CD14-positive monocyte (primary cell): ENCODE measurements around the gene CPOX. TPM values are rescaled to one million over a fixed set of nuclear protein-coding genes. Genes with fewer than 3 reads are reported as not detected.
"Not testable (repeated sequence)": the region's sequence is repeated elsewhere in the genome, so short reads cannot be mapped to it uniquely, and the experiment has no call there.

Experiments
- DNase-seq, 3 donors: peaks; one replicate each; pipeline ENCODE4 v3.0.0-alpha.2; 2011 to 2022
- H2AFZ ChIP-seq: 2 replicates; pipeline ENCODE4 v1.6.0; 2012; ENCODE audit warnings: mild to moderate bottlenecking, low read depth, low read length, inconsistent platforms; ENCODE audit not compliant: insufficient read depth, poor library complexity, severe bottlenecking
- H3K27ac ChIP-seq, 2 donors: 1 replicate in 1 of 2; 2 replicates in 1 of 2; pipeline ENCODE4 v1.5.1; 2012 to 2013; ENCODE audit warnings: low read length in 2 of 2, control low read depth in 1 of 2, inconsistent platforms in 1 of 2, low read depth in 1 of 2, mild to moderate bottlenecking in 1 of 2
- H3K27me3 ChIP-seq, 2 donors: one replicate each; pipeline versions ENCODE4 v1.6.0 to v1.6.1; 2011 to 2013; ENCODE audit warnings: low read length in 2 of 2; ENCODE audit not compliant: control insufficient read depth in 2 of 2, insufficient read depth in 2 of 2
- H3K36me3 ChIP-seq, 2 donors: replicated peaks in 1 of 2; 1 replicate in 1 of 2; 2 replicates in 1 of 2; pipeline versions ENCODE4 v1.5.1 to v1.6.1; 2012 to 2013; ENCODE audit warnings: low read length in 2 of 2, control low read depth in 1 of 2, inconsistent platforms in 1 of 2, mild to moderate bottlenecking in 1 of 2; ENCODE audit not compliant: insufficient read depth in 2 of 2, control insufficient read depth in 1 of 2
- H3K4me1 ChIP-seq, 2 donors: 1 replicate in 1 of 2; 2 replicates in 1 of 2; pipeline versions ENCODE4 v1.5.1 to v1.6.1; 2012 to 2013; ENCODE audit warnings: low read length in 2 of 2, control low read depth in 1 of 2, inconsistent platforms in 1 of 2, mild to moderate bottlenecking in 1 of 2, moderate library complexity in 1 of 2; ENCODE audit not compliant: insufficient read depth in 2 of 2, control insufficient read depth in 1 of 2
- H3K4me2 ChIP-seq: replicated peaks from 2 replicates; pipeline ENCODE3; 2012; ENCODE audit warnings: low read length, moderate library complexity, mild to moderate bottlenecking; ENCODE audit not compliant: poor library complexity, severe bottlenecking; ENCODE audit errors: extremely low read depth
- H3K4me3 ChIP-seq, 3 experiments: fragments of 200-600 bp in 1 of 3; sonication (generic) in 1 of 3; replicated peaks in 1 of 3; 1 replicate in 2 of 3; 2 replicates in 1 of 3; pipeline ENCODE4 v1.5.1; 2011 to 2013; ENCODE audit warnings: low read length in 3 of 3, mild to moderate bottlenecking in 3 of 3, control low read depth in 2 of 3, low read depth in 2 of 3, inconsistent platforms in 1 of 3, moderate library complexity in 1 of 3
- H3K79me2 ChIP-seq: 2 replicates; pipeline ENCODE4 v1.6.0; 2012; ENCODE audit warnings: mild to moderate bottlenecking, control low read depth, inconsistent platforms, low read length, moderate library complexity; ENCODE audit not compliant: insufficient read depth
- H3K9ac ChIP-seq: 2 replicates; pipeline ENCODE4 v1.6.0; 2017; ENCODE audit warnings: low read length, mild to moderate bottlenecking; ENCODE audit not compliant: insufficient read depth, poor library complexity, severe bottlenecking
- H3K9me3 ChIP-seq, 2 donors: replicated peaks in 1 of 2; 1 replicate in 1 of 2; 2 replicates in 1 of 2; pipeline versions ENCODE4 v1.5.1 to v1.6.1; 2012 to 2013; ENCODE audit warnings: low read length in 2 of 2, control low read depth in 1 of 2; ENCODE audit not compliant: control insufficient read depth in 1 of 2, insufficient read depth in 1 of 2
- H4K20me1 ChIP-seq: 2 replicates; pipeline ENCODE4 v1.6.0; 2012; ENCODE audit warnings: mild to moderate bottlenecking, low read length, control low read depth, moderate library complexity; ENCODE audit not compliant: insufficient read depth
- H3K27ac Mint-ChIP-seq, 7 donors: one replicate each; pipeline ENCODE4 v1.8.0; 2020; ENCODE audit warnings: mild to moderate bottlenecking in 7 of 7, mixed read lengths in 7 of 7, moderate library complexity in 6 of 7, inconsistent platforms in 2 of 7
- H3K27me3 Mint-ChIP-seq, 3 donors: one replicate each; pipeline ENCODE4 v1.8.0; 2021 to 2022; ENCODE audit warnings: low read depth in 3 of 3, mild to moderate bottlenecking in 3 of 3, mixed read lengths in 3 of 3, moderate library complexity in 3 of 3, inconsistent platforms in 1 of 3
- H3K36me3 Mint-ChIP-seq, 2 donors: one replicate each; pipeline ENCODE4 v1.8.0; 2020; ENCODE audit warnings: mixed read lengths in 2 of 2, inconsistent platforms in 1 of 2, mild to moderate bottlenecking in 1 of 2
- H3K4me1 Mint-ChIP-seq: one replicate; pipeline ENCODE4 v1.8.0; 2020; ENCODE audit warnings: mild to moderate bottlenecking, mixed read lengths
- H3K4me3 Mint-ChIP-seq, 2 donors: one replicate each; pipeline ENCODE4 v1.8.0; 2020; ENCODE audit warnings: mild to moderate bottlenecking in 2 of 2, mixed read lengths in 2 of 2, moderate library complexity in 1 of 2
- H3K9me3 Mint-ChIP-seq, 7 donors: one replicate each; pipeline ENCODE4 v1.8.0; 2020 to 2022; ENCODE audit warnings: mixed read lengths in 7 of 7, mild to moderate bottlenecking in 6 of 7, moderate library complexity in 6 of 7, inconsistent platforms in 2 of 7
- WGBS: methylation state at CpG from one replicate; pipeline ENCODE4 v1.1.5; 2013; ENCODE audit warnings: missing lambda C conversion rate; ENCODE audit not compliant: insufficient coverage; 5-methylcytosine and 5-hydroxymethylcytosine counted together
- intact Hi-C, 2 donors: fragments of 100-400 bp; cut with micrococcal nuclease; formaldehyde crosslinking; loops; one replicate each; pipeline versions ENCODE4 v1.15.0 to v1.15.1; 2023
- polyA plus RNA-seq, 3 donors: library from polyadenylated mRNA; depleted of rRNA in 1 of 3; unstranded in 2 of 3; stranded (reverse) in 1 of 3; fragments of 300-500 nt in 2 of 3; fragments of >200 nt in 1 of 3; fragmentation: Illumina TruSeq in 2 of 3; gene quantifications; 1 replicate in 2 of 3; 2 replicates in 1 of 3; pipeline ENCODE4 v1.2.3, GENCODE V29; 2012 to 2021
- TF ChIP-seq, protein P1 (sequence below): fragments of 200-600 bp; IDR thresholded peaks from one replicate; pipeline ENCODE4 v1.8.0; 2022; ENCODE audit warnings: antibody characterized with exemption, mild to moderate bottlenecking

The CPOX gene
- polyA plus RNA-seq, 3 donors, result 4.2 to 12.8 (median 5.2) TPM

DNA sequence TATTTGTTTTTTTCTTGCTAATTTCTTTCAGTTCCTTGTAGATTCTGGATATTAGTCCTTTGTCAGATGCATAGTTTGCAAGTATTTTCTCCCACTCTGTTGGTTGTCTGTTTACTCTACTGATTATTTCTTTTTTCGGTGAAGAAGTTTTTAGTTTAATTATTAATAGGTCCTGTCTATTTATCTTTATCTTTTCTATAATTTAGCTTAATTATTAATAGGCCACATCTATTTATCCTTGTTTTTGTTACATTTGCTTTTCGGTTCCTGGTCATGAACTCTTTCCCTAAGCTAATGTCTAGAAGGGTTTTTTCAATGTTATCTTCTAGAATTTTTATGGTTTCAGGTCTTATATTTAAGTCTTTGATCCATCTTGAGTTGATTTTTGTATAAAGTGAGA, 45.1 kb upstream of the CPOX start:
- not testable (repeated sequence) for H3K27me3 Mint-ChIP-seq

DNA sequence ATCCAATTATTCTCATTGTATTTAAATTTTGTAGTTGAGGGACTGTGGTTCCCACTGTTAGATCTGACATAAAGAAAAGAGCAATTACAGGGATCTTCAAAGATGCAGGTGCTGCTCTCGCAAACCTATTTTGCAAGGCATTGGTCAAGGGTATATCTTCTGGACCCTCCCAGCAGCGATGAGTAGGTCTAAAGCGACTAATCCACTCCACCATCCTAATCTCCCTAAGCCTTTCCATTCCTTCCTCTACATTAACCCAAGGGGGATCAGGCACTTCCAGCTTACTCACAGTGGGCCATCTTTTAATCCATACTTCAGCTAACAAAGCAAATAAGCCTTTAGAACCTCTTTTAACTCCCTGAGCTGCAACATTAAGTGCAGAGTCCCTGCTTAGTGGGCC, 37.0 kb upstream of the CPOX start:
- Mint-ChIP-seq H3K27ac (no peak overlapping the region), H3K4me1 (no peaks in the 10 kb centered on the region), H3K27me3 (no peaks in the 10 kb centered on the region), H3K36me3 (no peaks in the 10 kb centered on the region), H3K4me3 (no peak overlapping the region), H3K9me3 (peaks cover 0 to 4% (median 0%) of the 10 kb centered on the region in 7 donors)
- DNase-seq, result no peak
- no peak overlapping the region for H3K4me3 ChIP-seq
- no peaks in the 10 kb centered on the region for H3K4me1 ChIP-seq
- WGBS, result 100% methylated on average over 3 of the region's 3 CpGs
- H4K20me1 ChIP-seq, result no peaks in the 10 kb centered on the region
- H2AFZ ChIP-seq, result no peak overlapping the region
- no peak overlapping the region for H3K27ac ChIP-seq
- no peaks in the 10 kb centered on the region for H3K9me3 ChIP-seq
- no peaks in the 10 kb centered on the region for H3K27me3 ChIP-seq
- no peaks in the 10 kb centered on the region for H3K36me3 ChIP-seq
- H3K4me2 ChIP-seq, result no peak overlapping the region
- H3K79me2 ChIP-seq, result no peaks in the 10 kb centered on the region
- H3K9ac ChIP-seq, result no peak overlapping the region
- TF ChIP-seq, protein P1, sequence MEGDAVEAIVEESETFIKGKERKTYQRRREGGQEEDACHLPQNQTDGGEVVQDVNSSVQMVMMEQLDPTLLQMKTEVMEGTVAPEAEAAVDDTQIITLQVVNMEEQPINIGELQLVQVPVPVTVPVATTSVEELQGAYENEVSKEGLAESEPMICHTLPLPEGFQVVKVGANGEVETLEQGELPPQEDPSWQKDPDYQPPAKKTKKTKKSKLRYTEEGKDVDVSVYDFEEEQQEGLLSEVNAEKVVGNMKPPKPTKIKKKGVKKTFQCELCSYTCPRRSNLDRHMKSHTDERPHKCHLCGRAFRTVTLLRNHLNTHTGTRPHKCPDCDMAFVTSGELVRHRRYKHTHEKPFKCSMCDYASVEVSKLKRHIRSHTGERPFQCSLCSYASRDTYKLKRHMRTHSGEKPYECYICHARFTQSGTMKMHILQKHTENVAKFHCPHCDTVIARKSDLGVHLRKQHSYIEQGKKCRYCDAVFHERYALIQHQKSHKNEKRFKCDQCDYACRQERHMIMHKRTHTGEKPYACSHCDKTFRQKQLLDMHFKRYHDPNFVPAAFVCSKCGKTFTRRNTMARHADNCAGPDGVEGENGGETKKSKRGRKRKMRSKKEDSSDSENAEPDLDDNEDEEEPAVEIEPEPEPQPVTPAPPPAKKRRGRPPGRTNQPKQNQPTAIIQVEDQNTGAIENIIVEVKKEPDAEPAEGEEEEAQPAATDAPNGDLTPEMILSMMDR, result no peak
- intact Hi-C loops, result no loop called here

More for the DNA sequence above, 45.1 kb upstream of the CPOX start:
- H4K20me1 ChIP-seq, H3K9me3 ChIP-seq, intact Hi-C loops, H3K4me1 ChIP-seq, H3K36me3 ChIP-seq, DNase-seq, H3K4me1 Mint-ChIP-seq, H3K36me3 Mint-ChIP-seq, H3K4me3 ChIP-seq, H3K79me2 ChIP-seq, H3K27ac Mint-ChIP-seq, H3K9ac ChIP-seq, H3K27ac ChIP-seq, H3K4me2 ChIP-seq, H3K4me3 Mint-ChIP-seq, H2AFZ ChIP-seq, H3K27me3 ChIP-seq, H3K9me3 Mint-ChIP-seq: not testable (repeated sequence)
- WGBS, result no CpG with 5 or more reads among the region's 2 CpGs
